ENCODE measurements around the gene FANCG.

DNA sequence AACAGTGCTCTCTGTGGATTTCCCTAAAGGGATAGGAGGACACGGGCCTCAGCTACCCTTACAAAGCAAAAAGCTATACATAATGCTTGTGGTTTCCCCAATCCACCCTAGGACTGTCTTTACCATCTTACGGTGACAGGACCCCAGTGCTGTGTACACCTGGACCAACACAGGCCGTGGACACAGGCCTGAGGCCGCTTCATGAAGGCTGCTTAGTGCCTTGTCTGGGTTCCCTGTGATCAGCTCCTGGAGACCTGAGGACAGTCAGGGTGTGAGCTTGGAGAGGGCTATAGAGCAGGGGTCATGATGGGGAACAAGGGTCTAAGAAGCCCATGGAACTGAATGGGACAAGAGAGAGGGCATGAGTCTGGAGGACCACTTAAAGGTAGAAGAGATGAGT, 2.9 kb downstream of the FANCG start:
- TF ChIP-seq, protein P1, sequence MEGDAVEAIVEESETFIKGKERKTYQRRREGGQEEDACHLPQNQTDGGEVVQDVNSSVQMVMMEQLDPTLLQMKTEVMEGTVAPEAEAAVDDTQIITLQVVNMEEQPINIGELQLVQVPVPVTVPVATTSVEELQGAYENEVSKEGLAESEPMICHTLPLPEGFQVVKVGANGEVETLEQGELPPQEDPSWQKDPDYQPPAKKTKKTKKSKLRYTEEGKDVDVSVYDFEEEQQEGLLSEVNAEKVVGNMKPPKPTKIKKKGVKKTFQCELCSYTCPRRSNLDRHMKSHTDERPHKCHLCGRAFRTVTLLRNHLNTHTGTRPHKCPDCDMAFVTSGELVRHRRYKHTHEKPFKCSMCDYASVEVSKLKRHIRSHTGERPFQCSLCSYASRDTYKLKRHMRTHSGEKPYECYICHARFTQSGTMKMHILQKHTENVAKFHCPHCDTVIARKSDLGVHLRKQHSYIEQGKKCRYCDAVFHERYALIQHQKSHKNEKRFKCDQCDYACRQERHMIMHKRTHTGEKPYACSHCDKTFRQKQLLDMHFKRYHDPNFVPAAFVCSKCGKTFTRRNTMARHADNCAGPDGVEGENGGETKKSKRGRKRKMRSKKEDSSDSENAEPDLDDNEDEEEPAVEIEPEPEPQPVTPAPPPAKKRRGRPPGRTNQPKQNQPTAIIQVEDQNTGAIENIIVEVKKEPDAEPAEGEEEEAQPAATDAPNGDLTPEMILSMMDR (IDR thresholded peaks at IDR 0.05), result no peak
- no peak for TF ChIP-seq EZH2 (IDR thresholded peaks at IDR 0.05; ENCODE audit: borderline replicate concordance, insufficient read depth, low read depth, low read length, poor library complexity, severe bottlenecking)
